Hepatocyte (in vitro differentiated cells): ENCODE data around the gene SERPINB6.

Experiments
- EZH2 ChIP-seq: fragments of 200-600 bp; sonication (generic); IDR thresholded peaks from 2 replicates; pipeline ENCODE4 v1.6.1; 2016; ENCODE audit warnings: antibody characterized with exemption, mild to moderate bottlenecking, borderline replicate concordance
- TF ChIP-seq, protein P1 (sequence below): fragments of 200-600 bp; sonication (generic); IDR thresholded peaks from 2 replicates; pipeline ENCODE4 v1.5.1; 2016; ENCODE audit warnings: antibody characterized with exemption, mild to moderate bottlenecking; ENCODE audit not compliant: poor library complexity

- no peak for TF ChIP-seq EZH2
- TF ChIP-seq, protein P1, sequence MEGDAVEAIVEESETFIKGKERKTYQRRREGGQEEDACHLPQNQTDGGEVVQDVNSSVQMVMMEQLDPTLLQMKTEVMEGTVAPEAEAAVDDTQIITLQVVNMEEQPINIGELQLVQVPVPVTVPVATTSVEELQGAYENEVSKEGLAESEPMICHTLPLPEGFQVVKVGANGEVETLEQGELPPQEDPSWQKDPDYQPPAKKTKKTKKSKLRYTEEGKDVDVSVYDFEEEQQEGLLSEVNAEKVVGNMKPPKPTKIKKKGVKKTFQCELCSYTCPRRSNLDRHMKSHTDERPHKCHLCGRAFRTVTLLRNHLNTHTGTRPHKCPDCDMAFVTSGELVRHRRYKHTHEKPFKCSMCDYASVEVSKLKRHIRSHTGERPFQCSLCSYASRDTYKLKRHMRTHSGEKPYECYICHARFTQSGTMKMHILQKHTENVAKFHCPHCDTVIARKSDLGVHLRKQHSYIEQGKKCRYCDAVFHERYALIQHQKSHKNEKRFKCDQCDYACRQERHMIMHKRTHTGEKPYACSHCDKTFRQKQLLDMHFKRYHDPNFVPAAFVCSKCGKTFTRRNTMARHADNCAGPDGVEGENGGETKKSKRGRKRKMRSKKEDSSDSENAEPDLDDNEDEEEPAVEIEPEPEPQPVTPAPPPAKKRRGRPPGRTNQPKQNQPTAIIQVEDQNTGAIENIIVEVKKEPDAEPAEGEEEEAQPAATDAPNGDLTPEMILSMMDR = no peak
These were observed 57.1 kb downstream of the SERPINB6 start for GRCh38 chr6:2914318-2914660.
